CD4-positive, alpha-beta T cell treated with Interleukin-1 beta for 1 hour (primary cell): ENCODE results near the gene ACBD5.

Experiments
- DNase-seq, 2 donors: peaks; one replicate each; pipeline ENCODE4 v3.0.0-alpha.2; 2020 to 2022

Gene ACBD5

DNA sequence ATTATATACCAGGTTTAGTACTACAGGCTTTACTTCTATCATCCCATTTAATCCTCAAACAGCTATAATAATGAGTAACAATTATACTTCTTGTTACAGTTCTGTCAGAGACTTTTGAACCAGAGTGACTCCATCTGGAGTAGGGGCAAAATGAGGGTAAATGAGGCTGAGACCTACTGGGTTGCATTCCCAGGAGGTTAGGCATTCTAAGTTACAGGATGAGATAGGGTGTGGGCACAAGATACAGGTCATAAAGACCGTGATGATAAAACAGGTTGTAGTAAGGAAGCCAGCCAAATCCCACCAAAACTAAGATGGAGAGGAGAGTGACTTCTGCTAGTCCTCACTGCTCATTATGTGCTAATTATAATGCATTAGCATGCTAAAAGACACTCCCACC, 90.3 kb downstream of the ACBD5 start:
- DNase-seq = no peak

DNA sequence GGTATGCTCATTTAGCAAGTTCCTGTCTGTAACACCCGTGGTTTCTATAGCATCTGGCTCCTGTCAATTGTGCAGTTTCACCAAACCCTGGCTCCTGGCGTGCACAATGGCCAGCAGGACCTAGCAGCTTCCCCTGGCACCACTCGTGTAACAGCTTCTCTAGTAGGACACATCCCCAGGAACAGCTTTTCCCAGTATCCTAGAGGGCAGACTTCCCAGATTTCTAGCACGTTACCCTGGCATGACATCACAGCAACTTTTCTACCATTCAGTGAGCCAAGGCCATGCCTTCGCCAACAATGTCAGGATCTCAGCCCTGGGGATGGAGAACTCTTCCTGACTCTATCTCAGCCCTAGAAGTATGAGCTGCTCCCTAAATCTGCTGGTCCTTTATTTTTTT, 92.9 kb downstream of the ACBD5 start:
- no peak for DNase-seq

DNA sequence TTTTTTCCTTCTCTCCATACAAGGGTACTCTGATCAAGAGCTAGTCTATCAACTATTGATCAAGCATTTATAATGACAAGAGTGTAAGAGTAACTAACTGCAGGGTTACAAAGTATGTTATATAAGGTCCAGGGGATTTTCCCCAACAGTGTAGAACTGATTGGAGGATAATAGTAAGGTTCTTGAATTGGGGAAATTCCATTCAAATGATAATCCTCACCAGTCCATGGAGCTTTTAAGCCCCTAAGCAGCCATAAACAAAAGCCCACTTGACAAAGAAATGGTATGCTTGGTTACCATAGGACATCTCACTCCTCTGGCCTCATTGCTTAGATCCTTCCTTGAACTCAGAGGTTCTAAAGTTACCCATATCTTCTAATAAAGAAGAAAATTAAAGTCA, 94.7 kb downstream of the ACBD5 start:
- no peak for DNase-seq
